Measurements from ENCODE around the gene CCDC6. TPM values are rescaled to one million over a fixed set of nuclear protein-coding genes. Genes with fewer than 3 reads are reported as not detected.
"Not testable (repeated sequence)": the region's sequence is repeated elsewhere in the genome, so short reads cannot be mapped to it uniquely, and the experiment has no call there.

CCDC6 gene
- total RNA-seq (10 to 100 TPM; 22.2 to 46.8 (median 34.2) TPM), polyA plus RNA-seq (10 to 100 TPM; 12.2 to 34.1 TPM)
- long read RNA-seq, donor 1, full-length matches to known transcripts: 10 of 26 reads
- long read RNA-seq, donor 1, partial matches to known transcripts: 3 of 26 reads
- long read RNA-seq, donor 1, other reads (novel, unspliced or antisense): 13 of 26 reads
- long read RNA-seq, donor 2, full-length matches to known transcripts: 17 of 22 reads
- long read RNA-seq, donor 2, partial matches to known transcripts: 5 of 22 reads
- long read RNA-seq, donor 2, other reads (novel, unspliced or antisense): 0 of 22 reads
- long read RNA-seq, donor 3, full-length matches to known transcripts: 24 of 40 reads
- long read RNA-seq, donor 3, partial matches to known transcripts: 9 of 40 reads
- long read RNA-seq, donor 3, other reads (novel, unspliced or antisense): 7 of 40 reads

DNA sequence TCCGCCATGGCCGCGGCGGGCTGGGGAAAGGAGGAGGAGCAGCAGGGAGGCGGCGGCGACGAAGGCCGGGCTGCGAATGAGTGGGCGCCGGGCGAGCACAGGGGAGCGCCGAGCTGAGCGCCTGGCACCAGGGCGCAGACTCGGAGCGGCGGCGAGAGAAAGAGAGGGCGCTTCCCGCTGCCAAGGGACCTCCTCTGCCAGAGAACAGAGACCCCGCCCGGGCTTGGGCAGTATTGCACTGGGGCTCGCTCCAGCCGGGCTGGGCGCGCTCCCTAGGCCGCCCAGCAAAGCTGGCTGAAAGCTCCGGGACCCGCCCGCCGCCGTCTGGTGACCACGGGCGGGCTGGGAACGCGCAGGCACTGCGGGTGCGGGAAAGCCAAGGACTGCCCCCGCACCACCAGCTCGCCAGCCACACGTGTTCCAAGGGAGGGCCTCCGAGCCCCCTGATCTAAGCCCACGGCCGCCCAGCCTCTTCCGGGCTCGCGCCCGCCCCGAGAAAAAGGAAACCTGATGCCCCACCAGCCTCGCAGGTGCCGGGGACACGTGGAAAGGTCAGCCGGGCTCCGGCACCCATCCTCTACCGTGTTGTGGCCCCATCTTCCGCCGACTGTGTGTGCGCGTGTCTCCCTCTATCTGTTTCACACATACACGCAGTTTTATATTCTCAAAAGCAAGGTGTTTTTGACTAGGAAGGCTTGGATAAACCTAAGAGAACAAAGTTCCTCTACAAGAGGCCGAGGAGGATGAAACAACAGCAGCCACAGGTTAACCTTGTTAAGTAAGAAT, at the start of gene CCDC6:
Gene CCDC6, minus strand, starts transcription at position 140 of the 786 bp plus-strand sequence. Its CDS starts 132 bp downstream, at position 8.
- DNase-seq: peak; percentile 89 to 94 (median 92)
- intact Hi-C loops (cut with DNase I): loop anchor here in 3 of 4 donors (5.0 to 10.0 kb wide), 4 partner anchors 52 to 282 kb away; no protein-coding TSS in a partner anchor
- TF ChIP-seq POLR2A (IDR thresholded peaks at IDR 0.05): peak; percentile 37
- TF ChIP-seq, protein P1, sequence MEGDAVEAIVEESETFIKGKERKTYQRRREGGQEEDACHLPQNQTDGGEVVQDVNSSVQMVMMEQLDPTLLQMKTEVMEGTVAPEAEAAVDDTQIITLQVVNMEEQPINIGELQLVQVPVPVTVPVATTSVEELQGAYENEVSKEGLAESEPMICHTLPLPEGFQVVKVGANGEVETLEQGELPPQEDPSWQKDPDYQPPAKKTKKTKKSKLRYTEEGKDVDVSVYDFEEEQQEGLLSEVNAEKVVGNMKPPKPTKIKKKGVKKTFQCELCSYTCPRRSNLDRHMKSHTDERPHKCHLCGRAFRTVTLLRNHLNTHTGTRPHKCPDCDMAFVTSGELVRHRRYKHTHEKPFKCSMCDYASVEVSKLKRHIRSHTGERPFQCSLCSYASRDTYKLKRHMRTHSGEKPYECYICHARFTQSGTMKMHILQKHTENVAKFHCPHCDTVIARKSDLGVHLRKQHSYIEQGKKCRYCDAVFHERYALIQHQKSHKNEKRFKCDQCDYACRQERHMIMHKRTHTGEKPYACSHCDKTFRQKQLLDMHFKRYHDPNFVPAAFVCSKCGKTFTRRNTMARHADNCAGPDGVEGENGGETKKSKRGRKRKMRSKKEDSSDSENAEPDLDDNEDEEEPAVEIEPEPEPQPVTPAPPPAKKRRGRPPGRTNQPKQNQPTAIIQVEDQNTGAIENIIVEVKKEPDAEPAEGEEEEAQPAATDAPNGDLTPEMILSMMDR (IDR thresholded peaks at IDR 0.05): peak; percentile 66 to 86 (median 85)
- no peak for TF ChIP-seq EP300 (IDR thresholded peaks at IDR 0.05)
- peak within 1 kb of the TSS; percentile 67 to 93 for H3K27ac ChIP-seq
- H3K9me3 ChIP-seq: no peaks in the 10 kb centered on the region
- WGBS, 3 donors: 0% methylated on average over 32 to 64 of the region's 64 CpGs
- H3K4me1 ChIP-seq (ENCODE audit: insufficient read depth): peaks cover 13% of the 10 kb centered on the region
- no peaks in the 10 kb centered on the region for H3K36me3 ChIP-seq
- no peaks in the 10 kb centered on the region for H3K27me3 ChIP-seq
- H3K4me3 ChIP-seq: peak within 1 kb of the TSS; percentile 95

DNA sequence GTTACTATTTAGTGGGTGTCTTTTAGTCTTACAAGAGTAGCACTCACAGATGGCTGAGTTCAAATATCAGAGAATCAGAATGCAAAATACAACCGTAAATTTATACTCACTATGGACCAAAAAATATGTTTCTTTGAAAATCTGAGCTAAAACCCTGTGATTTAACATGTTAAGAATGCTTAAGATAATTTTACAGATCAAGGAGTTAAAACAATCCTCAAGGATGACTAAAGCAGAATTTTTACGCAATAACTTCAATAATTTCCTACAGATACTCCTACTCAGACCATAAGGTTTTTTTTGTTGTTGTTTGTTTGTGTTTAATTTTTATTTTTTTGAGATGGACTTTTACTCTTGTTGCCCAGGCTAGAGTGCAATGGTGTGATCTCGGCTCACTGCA, 47.9 kb upstream of the CCDC6 start:
- intact Hi-C loops (cut with DNase I): no loop called here
- no peak overlapping the region for H3K4me3 ChIP-seq
- DNase-seq: no peak
- no peaks in the 10 kb centered on the region for H3K36me3 ChIP-seq
- H3K9me3 ChIP-seq: no peaks in the 10 kb centered on the region
- no peaks in the 10 kb centered on the region for H3K27me3 ChIP-seq
- 59 to 79% (median 75%) methylated on average over 3 of the region's 3 CpGs for WGBS, 3 donors
- no peaks in the 10 kb centered on the region for H3K4me1 ChIP-seq (ENCODE audit: insufficient read depth)
- no peak for TF ChIP-seq EP300 (IDR thresholded peaks at IDR 0.05)
- TF ChIP-seq, protein P1 (IDR thresholded peaks at IDR 0.05): no peak
- H3K27ac ChIP-seq: no peak overlapping the region

DNA sequence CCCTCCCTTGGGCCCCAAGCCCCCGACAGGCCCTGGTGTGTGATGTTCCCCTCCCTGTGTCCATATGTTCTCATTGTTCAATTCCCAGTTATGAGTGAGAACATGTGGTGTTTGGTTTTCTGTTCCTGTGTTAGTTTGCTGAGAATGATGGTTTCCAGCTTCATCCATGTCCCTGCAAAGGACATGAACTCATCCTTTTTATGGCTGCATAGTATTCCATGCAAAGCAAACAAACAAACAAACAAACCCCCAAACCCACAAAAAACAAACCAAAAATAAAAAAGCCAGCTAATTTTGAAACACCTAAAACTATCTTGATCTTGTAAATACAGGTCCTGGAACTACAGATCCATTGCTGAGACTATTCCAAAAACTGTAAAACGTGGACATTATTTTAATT, 47.4 kb upstream of the CCDC6 start:
- H3K27me3 ChIP-seq; intact Hi-C loops (cut with DNase I); DNase-seq; H3K4me1 ChIP-seq (ENCODE audit: insufficient read depth); H3K4me3 ChIP-seq; H3K9me3 ChIP-seq; H3K27ac ChIP-seq; H3K36me3 ChIP-seq: not testable (repeated sequence)
- WGBS, 3 donors: 75 to 87% (median 85%) methylated on average over 2 of the region's 2 CpGs

DNA sequence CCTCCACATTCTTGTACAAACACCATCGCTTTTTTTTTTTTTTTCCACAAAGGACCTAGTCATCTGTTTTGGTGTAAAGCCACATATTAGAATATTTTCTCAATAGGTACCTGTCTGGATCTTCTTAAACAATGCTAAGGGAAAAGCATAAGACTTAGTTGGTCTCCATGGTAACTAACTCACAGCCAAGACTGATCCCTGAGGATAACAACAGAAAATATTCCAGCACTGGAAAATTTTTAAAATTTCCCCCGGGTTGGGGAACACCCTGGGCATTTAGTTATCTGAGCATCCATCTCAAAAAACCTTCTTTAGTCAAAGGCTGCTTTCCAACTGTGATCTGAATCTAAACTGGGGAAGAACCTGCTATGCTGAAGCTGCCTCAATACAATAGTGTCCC, 43.7 kb upstream of the CCDC6 start:
- Histone ChIP-seq H3K27me3 (no peaks in the 10 kb centered on the region), H3K4me3 (no peak overlapping the region), H3K27ac (no peak overlapping the region), H3K4me1 (ENCODE audit: insufficient read depth) (no peaks in the 10 kb centered on the region), H3K9me3 (no peaks in the 10 kb centered on the region), H3K36me3 (no peaks in the 10 kb centered on the region)
- 33 to 61% (median 47%) methylated on average over 2 of the region's 2 CpGs for WGBS, 3 donors
- TF ChIP-seq, protein P1 (IDR thresholded peaks at IDR 0.05): no peak
- TF ChIP-seq POLR2A (IDR thresholded peaks at IDR 0.05) (no peak), EP300 (IDR thresholded peaks at IDR 0.05) (no peak)
- intact Hi-C loops (cut with DNase I): no loop called here
- DNase-seq: no peak

All from ovary (tissue), 10 donors.